ENCODE measurements around the gene ECM1. TPM values are rescaled to one million over a fixed set of nuclear protein-coding genes. Genes with fewer than 3 reads are reported as not detected.

Gene ECM1
- total and polyA plus RNA-seq, 2 experiments from 2014 or later = 0.74 to 1.1 TPM

DNA sequence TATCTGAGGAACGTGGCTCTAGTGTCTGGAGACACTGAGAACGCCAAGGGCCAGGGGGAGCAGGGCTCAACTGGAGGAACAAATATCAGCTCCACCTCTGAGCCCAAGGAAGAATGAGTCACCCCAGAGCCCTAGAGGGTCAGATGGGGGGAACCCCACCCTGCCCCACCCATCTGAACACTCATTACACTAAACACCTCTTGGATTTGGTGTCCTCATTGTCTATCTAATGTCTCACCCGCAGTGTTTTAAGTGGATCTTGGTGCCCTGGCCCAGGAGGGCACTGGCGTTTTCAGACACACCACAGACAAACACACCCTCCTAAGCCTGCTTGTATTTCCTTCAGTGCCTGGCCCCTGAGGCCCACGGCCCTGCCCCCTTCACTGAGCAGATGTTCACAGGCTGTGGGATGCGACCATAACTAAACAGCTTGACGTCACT is 5.5 kb downstream of the ECM1 start:
- no peak overlapping the region for H3K27ac ChIP-seq (ENCODE audit: low read depth)
- no peak overlapping the region for H3K4me3 ChIP-seq
- H3K4me3 Mint-ChIP-seq = no peak overlapping the region
- TF ChIP-seq, protein P1, sequence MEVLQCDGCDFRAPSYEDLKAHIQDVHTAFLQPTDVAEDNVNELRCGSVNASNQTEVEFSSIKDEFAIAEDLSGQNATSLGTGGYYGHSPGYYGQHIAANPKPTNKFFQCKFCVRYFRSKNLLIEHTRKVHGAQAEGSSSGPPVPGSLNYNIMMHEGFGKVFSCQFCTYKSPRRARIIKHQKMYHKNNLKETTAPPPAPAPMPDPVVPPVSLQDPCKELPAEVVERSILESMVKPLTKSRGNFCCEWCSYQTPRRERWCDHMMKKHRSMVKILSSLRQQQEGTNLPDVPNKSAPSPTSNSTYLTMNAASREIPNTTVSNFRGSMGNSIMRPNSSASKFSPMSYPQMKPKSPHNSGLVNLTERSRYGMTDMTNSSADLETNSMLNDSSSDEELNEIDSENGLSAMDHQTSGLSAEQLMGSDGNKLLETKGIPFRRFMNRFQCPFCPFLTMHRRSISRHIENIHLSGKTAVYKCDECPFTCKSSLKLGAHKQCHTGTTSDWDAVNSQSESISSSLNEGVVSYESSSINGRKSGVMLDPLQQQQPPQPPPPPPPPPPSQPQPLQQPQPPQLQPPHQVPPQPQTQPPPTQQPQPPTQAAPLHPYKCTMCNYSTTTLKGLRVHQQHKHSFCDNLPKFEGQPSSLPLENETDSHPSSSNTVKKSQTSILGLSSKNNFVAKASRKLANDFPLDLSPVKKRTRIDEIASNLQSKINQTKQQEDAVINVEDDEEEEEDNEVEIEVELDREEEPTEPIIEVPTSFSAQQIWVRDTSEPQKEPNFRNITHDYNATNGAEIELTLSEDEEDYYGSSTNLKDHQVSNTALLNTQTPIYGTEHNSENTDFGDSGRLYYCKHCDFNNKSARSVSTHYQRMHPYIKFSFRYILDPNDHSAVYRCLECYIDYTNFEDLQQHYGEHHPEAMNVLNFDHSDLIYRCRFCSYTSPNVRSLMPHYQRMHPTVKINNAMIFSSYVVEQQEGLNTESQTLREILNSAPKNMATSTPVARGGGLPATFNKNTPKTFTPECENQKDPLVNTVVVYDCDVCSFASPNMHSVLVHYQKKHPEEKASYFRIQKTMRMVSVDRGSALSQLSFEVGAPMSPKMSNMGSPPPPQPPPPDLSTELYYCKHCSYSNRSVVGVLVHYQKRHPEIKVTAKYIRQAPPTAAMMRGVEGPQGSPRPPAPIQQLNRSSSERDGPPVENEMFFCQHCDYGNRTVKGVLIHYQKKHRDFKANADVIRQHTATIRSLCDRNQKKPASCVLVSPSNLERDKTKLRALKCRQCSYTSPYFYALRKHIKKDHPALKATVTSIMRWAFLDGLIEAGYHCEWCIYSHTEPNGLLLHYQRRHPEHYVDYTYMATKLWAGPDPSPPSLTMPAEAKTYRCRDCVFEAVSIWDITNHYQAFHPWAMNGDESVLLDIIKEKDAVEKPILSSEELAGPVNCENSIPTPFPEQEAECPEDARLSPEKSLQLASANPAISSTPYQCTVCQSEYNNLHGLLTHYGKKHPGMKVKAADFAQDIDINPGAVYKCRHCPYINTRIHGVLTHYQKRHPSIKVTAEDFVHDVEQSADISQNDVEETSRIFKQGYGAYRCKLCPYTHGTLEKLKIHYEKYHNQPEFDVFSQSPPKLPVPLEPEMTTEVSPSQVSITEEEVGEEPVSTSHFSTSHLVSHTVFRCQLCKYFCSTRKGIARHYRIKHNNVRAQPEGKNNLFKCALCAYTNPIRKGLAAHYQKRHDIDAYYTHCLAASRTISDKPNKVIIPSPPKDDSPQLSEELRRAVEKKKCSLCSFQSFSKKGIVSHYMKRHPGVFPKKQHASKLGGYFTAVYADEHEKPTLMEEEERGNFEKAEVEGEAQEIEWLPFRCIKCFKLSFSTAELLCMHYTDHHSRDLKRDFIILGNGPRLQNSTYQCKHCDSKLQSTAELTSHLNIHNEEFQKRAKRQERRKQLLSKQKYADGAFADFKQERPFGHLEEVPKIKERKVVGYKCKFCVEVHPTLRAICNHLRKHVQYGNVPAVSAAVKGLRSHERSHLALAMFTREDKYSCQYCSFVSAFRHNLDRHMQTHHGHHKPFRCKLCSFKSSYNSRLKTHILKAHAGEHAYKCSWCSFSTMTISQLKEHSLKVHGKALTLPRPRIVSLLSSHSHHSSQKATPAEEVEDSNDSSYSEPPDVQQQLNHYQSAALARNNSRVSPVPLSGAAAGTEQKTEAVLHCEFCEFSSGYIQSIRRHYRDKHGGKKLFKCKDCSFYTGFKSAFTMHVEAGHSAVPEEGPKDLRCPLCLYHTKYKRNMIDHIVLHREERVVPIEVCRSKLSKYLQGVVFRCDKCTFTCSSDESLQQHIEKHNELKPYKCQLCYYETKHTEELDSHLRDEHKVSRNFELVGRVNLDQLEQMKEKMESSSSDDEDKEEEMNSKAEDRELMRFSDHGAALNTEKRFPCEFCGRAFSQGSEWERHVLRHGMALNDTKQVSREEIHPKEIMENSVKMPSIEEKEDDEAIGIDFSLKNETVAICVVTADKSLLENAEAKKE (CRISPR knock-in tag; IDR thresholded peaks at IDR 0.05) = no peak
- TF ChIP-seq STAT1 (IDR thresholded peaks at IDR 0.05; ENCODE audit: unreplicated experiment) = no peak
- no peak for TF ChIP-seq JUNB (IDR thresholded peaks at IDR 0.05; ENCODE audit: unreplicated experiment)
- TF ChIP-seq ETS1 (IDR thresholded peaks at IDR 0.05) = no peak
- no peak for TF ChIP-seq NANOG (IDR thresholded peaks at IDR 0.05; ENCODE audit: borderline replicate concordance)
- TF ChIP-seq POLR2AphosphoS5 (IDR thresholded peaks at IDR 0.05; ENCODE audit: low read depth) = no peak
- no peak for TF ChIP-seq ZNF114 (CRISPR knock-in tag; IDR thresholded peaks at IDR 0.05)
- TF ChIP-seq, protein P2, sequence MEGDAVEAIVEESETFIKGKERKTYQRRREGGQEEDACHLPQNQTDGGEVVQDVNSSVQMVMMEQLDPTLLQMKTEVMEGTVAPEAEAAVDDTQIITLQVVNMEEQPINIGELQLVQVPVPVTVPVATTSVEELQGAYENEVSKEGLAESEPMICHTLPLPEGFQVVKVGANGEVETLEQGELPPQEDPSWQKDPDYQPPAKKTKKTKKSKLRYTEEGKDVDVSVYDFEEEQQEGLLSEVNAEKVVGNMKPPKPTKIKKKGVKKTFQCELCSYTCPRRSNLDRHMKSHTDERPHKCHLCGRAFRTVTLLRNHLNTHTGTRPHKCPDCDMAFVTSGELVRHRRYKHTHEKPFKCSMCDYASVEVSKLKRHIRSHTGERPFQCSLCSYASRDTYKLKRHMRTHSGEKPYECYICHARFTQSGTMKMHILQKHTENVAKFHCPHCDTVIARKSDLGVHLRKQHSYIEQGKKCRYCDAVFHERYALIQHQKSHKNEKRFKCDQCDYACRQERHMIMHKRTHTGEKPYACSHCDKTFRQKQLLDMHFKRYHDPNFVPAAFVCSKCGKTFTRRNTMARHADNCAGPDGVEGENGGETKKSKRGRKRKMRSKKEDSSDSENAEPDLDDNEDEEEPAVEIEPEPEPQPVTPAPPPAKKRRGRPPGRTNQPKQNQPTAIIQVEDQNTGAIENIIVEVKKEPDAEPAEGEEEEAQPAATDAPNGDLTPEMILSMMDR (conservative IDR thresholded peaks at IDR 0.05; ENCODE audit: low read depth in 2 of 2) = no peak
- TF ChIP-seq EZH2 (IDR thresholded peaks at IDR 0.05; ENCODE audit: low read depth, unreplicated experiment) = no peak
- H3K27me3 Mint-ChIP-seq (ENCODE audit: insufficient read depth, low read depth, poor library complexity) = peaks cover 27% of the 10 kb centered on the region
- H4K20me1 ChIP-seq (replicated peaks; ENCODE audit: insufficient read depth) = no peaks in the 10 kb centered on the region
- ATAC-seq (no peak), DNase-seq (ENCODE audit: low spot score) (no peak)
- no peaks in the 10 kb centered on the region for H3K27me3 ChIP-seq (ENCODE audit: insufficient read depth)
- 0 out of 2 replicates have a peak, but pooled peaks cover 17% of the 10 kb centered on the region for H3F3A ChIP-seq (replicated peaks; ENCODE audit: low read depth)
- peaks cover 6% of the 10 kb centered on the region; the same call in 1 of the 3 replicates for H3K36me3 Mint-ChIP-seq (ENCODE audit: low read depth)
- H2AFZ ChIP-seq = no peak overlapping the region
- H3K36me3 ChIP-seq (ENCODE audit: insufficient read depth) = no peaks in the 10 kb centered on the region
- no peak overlapping the region for H3K4me2 ChIP-seq
- no peak overlapping the region for H3K27ac Mint-ChIP-seq
- no peaks in the 10 kb centered on the region for H3K79me2 ChIP-seq (replicated peaks; ENCODE audit: insufficient read depth)
- no peaks in the 10 kb centered on the region; the same call in 2 of the 3 replicates for H3K9me3 Mint-ChIP-seq
- H3K9me2 ChIP-seq (ENCODE audit: insufficient read depth) = no peaks in the 10 kb centered on the region
- H3K4me1 Mint-ChIP-seq = peaks cover 8% of the 10 kb centered on the region
- peaks cover 7% of the 10 kb centered on the region; the same call in 1 of the 2 replicates for H3K4me1 ChIP-seq (ENCODE audit: insufficient read depth)
